ENCODE data around the gene TP53BP2. TPM values are rescaled to one million over a fixed set of nuclear protein-coding genes. Genes with fewer than 3 reads are reported as not detected.

TP53BP2 gene
- total and polyA plus RNA-seq, 2 experiments from 2014 or later = 9.2 to 18.2 TPM

DNA sequence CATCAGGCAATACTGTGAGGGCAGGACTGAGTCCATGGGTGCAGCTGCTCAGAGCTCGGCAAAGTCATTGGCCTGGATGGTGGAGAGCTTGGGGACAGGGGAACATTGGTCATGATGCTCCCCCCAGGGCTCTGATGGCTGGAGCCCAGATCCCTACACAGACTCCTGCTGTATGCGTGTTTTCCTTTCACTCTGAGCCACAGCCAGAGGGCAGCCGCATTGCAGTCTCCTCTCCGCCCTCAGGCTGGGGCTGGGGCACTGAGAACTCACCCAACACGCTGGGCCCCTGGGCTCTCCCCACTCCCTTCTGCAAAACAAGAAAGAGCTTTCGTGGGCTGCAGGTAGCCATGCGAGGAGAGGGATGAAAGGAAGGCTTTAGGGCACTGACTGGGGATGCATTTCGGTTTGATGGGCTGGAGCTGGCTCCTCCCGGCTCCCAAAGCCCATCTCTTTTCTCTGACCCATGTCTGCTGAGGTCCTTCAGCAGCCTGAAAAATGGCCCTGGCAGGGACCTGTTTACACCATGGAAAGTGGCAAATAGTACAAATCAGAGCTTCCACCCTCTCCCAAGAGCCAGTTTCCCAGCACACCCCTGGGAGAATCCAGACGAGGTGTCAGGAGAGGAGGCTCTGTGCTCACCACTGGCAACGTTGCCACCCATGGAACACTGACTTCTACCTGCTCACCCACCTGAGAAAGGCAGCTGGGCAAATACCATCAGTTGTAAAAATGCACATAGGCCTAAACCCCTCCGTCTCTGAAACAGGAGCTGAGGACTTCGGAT lies 89.6 kb downstream of the TP53BP2 start:
- WGBS, 2 experiments (ENCODE audit: low coverage in 1 of 2, low lambda C conversion rate in 2 of 2, missing lambda C conversion rate in 2 of 2) = 84 to 85% methylated on average over 13 of the region's 13 CpGs
- in situ Hi-C loops (cut with MboI) = no loop called here
- TF ChIP-seq EZH2 (IDR thresholded peaks at IDR 0.05; ENCODE audit: insufficient read depth, poor library complexity, severe bottlenecking) (no peak), EZH2phosphoT487 (IDR thresholded peaks at IDR 0.05; ENCODE audit: insufficient read depth, low read depth) (no peak)

GRCh38 chr1:223755432-223755792 lies 90.3 kb downstream of the TP53BP2 start:
- H3K79me2 ChIP-seq (ENCODE audit: insufficient read depth) = peaks cover 7% of the 10 kb centered on the region; the same call in 1 of the 2 replicates
- peaks cover 63% of the 10 kb centered on the region for H3K36me3 ChIP-seq (ENCODE audit: low read depth)
- H3K4me2 ChIP-seq (ENCODE audit: unreplicated experiment) = no peak overlapping the region
- TF ChIP-seq EZH2 (IDR thresholded peaks at IDR 0.05; ENCODE audit: insufficient read depth, poor library complexity, severe bottlenecking) (no peak), EZH2phosphoT487 (IDR thresholded peaks at IDR 0.05; ENCODE audit: insufficient read depth, low read depth) (no peak)
- H3K27ac ChIP-seq = no peak overlapping the region
- H2AFZ ChIP-seq = no peak overlapping the region
- no peaks in the 10 kb centered on the region for H3K4me1 ChIP-seq (ENCODE audit: insufficient read depth)
- H4K20me1 ChIP-seq (ENCODE audit: insufficient read depth) = no peaks in the 10 kb centered on the region
- H3K4me3 ChIP-seq = no peak overlapping the region
- H3K9me2 ChIP-seq (ENCODE audit: insufficient read depth) = no peaks in the 10 kb centered on the region
- in situ Hi-C loops (cut with MboI) = no loop called here
- H3K27me3 ChIP-seq (replicated peaks; ENCODE audit: insufficient read depth) = no peaks in the 10 kb centered on the region
- DNase-seq = no peak
- no peaks in the 10 kb centered on the region for H3F3A ChIP-seq (ENCODE audit: insufficient read depth)
- H3K9ac ChIP-seq = no peak overlapping the region
- 81 to 86% methylated on average over 9 of the region's 9 CpGs for WGBS, 2 experiments (ENCODE audit: low coverage in 1 of 2, low lambda C conversion rate in 2 of 2, missing lambda C conversion rate in 2 of 2)
- no peaks in the 10 kb centered on the region for H3K9me3 ChIP-seq (ENCODE audit: low read depth)

More for the DNA sequence above, 89.6 kb downstream of the TP53BP2 start:
- Histone ChIP-seq H3K79me2 (ENCODE audit: insufficient read depth) (0 out of 2 replicates have a peak, but pooled peaks cover 4% of the 10 kb centered on the region), H3K27ac (no peak overlapping the region), H2AFZ (no peak overlapping the region), H3K36me3 (ENCODE audit: low read depth) (peaks cover 64% of the 10 kb centered on the region), H3F3A (ENCODE audit: insufficient read depth) (no peaks in the 10 kb centered on the region), H3K4me3 (no peak overlapping the region), H3K4me1 (ENCODE audit: insufficient read depth) (no peaks in the 10 kb centered on the region), H4K20me1 (ENCODE audit: insufficient read depth) (no peaks in the 10 kb centered on the region), H3K4me2 (ENCODE audit: unreplicated experiment) (no peak overlapping the region), H3K9me2 (ENCODE audit: insufficient read depth) (no peaks in the 10 kb centered on the region), H3K9ac (no peak overlapping the region), H3K27me3 (replicated peaks; ENCODE audit: insufficient read depth) (no peaks in the 10 kb centered on the region), H3K9me3 (ENCODE audit: low read depth) (no peaks in the 10 kb centered on the region)
- DNase-seq = no peak

GRCh38 chr1:223754681-223755431 lies 90.9 kb downstream of the TP53BP2 start:
- Histone ChIP-seq H3K27ac (no peak overlapping the region), H2AFZ (no peak overlapping the region), H3K4me2 (ENCODE audit: unreplicated experiment) (no peak overlapping the region), H3K4me1 (ENCODE audit: insufficient read depth) (no peaks in the 10 kb centered on the region), H3K9me2 (ENCODE audit: insufficient read depth) (no peaks in the 10 kb centered on the region), H4K20me1 (ENCODE audit: insufficient read depth) (no peaks in the 10 kb centered on the region), H3K27me3 (replicated peaks; ENCODE audit: insufficient read depth) (no peaks in the 10 kb centered on the region), H3K9me3 (ENCODE audit: low read depth) (no peaks in the 10 kb centered on the region), H3K9ac (no peak overlapping the region), H3K36me3 (ENCODE audit: low read depth) (peaks cover 69% of the 10 kb centered on the region), H3K79me2 (ENCODE audit: insufficient read depth) (peaks cover 12% of the 10 kb centered on the region), H3F3A (ENCODE audit: insufficient read depth) (no peaks in the 10 kb centered on the region), H3K4me3 (no peak overlapping the region)
- TF ChIP-seq EZH2phosphoT487 (IDR thresholded peaks at IDR 0.05; ENCODE audit: insufficient read depth, low read depth) (no peak), EZH2 (IDR thresholded peaks at IDR 0.05; ENCODE audit: insufficient read depth, poor library complexity, severe bottlenecking) (no peak)
- no peak for DNase-seq
- WGBS, 2 experiments (ENCODE audit: low coverage in 1 of 2, low lambda C conversion rate in 2 of 2, missing lambda C conversion rate in 2 of 2) = 94 to 95% methylated on average over 11 to 17 of the region's 17 CpGs
- in situ Hi-C loops (cut with MboI) = no loop called here

DNA sequence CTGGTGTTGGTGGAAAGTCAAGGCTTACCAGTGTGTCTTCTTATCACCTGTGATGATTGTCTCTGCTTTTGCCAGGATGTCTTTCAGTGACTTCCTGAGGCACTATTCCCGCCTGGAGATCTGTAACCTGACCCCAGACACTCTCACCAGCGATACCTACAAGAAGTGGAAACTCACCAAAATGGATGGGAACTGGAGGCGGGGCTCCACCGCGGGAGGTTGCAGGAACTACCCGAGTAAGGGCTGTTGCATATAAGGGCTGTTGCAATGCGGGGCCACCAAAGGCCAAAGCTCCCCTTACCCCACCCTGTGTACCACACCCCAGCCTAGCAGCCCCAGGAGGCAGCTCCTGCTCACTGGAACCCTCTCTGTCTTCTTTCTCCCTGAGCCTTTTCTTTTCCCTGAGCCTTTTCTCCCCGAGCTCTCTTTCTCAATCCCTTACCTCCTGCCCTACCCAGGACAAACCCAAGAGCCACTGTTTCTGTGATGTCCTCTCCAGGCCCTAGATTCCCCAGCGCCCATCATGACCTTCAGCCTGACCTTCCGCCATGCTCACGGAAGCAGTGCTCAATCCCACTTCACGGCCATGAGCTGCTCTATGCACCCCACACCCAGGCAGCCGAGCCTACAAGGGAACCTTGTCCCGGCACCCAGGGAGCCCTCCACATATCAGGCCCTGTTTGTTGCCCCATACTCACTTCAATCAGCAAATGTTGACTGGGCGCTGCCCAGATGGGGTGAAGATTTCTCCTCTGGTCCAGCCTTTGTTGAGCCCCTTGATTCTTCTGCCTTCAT lies 92.8 kb downstream of the TP53BP2 start:
- in situ Hi-C loops (cut with MboI) = no loop called here
- H3K36me3 ChIP-seq (ENCODE audit: low read depth) = peaks cover 57% of the 10 kb centered on the region

More for the DNA sequence above, 92.8 kb downstream of the TP53BP2 start:
- Histone ChIP-seq H3K4me1 (ENCODE audit: insufficient read depth) (peaks cover 4% of the 10 kb centered on the region), H3K9me3 (ENCODE audit: low read depth) (no peaks in the 10 kb centered on the region), H3K9ac (no peak overlapping the region), H3K4me3 (no peak overlapping the region), H3F3A (ENCODE audit: insufficient read depth) (no peaks in the 10 kb centered on the region), H3K27ac (no peak overlapping the region), H2AFZ (no peak overlapping the region), H4K20me1 (ENCODE audit: insufficient read depth) (no peaks in the 10 kb centered on the region), H3K27me3 (replicated peaks; ENCODE audit: insufficient read depth) (no peaks in the 10 kb centered on the region), H3K79me2 (ENCODE audit: insufficient read depth) (peaks cover 19% of the 10 kb centered on the region), H3K9me2 (ENCODE audit: insufficient read depth) (no peaks in the 10 kb centered on the region), H3K4me2 (ENCODE audit: unreplicated experiment) (no peak overlapping the region)
- WGBS, 2 experiments (ENCODE audit: low coverage in 1 of 2, low lambda C conversion rate in 2 of 2, missing lambda C conversion rate in 2 of 2) = 74 to 79% methylated on average over 15 of the region's 15 CpGs
- TF ChIP-seq EZH2 (IDR thresholded peaks at IDR 0.05; ENCODE audit: insufficient read depth, poor library complexity, severe bottlenecking) = no peak
- TF ChIP-seq EZH2phosphoT487 (IDR thresholded peaks at IDR 0.05; ENCODE audit: insufficient read depth, low read depth) = no peak
- no peak for DNase-seq
